Measurements from ENCODE around the gene C7orf25. TPM values are rescaled to one million over a fixed set of nuclear protein-coding genes. Genes with fewer than 3 reads are reported as not detected.

Gene C7orf25
- 11.3 TPM for total RNA-seq

DNA sequence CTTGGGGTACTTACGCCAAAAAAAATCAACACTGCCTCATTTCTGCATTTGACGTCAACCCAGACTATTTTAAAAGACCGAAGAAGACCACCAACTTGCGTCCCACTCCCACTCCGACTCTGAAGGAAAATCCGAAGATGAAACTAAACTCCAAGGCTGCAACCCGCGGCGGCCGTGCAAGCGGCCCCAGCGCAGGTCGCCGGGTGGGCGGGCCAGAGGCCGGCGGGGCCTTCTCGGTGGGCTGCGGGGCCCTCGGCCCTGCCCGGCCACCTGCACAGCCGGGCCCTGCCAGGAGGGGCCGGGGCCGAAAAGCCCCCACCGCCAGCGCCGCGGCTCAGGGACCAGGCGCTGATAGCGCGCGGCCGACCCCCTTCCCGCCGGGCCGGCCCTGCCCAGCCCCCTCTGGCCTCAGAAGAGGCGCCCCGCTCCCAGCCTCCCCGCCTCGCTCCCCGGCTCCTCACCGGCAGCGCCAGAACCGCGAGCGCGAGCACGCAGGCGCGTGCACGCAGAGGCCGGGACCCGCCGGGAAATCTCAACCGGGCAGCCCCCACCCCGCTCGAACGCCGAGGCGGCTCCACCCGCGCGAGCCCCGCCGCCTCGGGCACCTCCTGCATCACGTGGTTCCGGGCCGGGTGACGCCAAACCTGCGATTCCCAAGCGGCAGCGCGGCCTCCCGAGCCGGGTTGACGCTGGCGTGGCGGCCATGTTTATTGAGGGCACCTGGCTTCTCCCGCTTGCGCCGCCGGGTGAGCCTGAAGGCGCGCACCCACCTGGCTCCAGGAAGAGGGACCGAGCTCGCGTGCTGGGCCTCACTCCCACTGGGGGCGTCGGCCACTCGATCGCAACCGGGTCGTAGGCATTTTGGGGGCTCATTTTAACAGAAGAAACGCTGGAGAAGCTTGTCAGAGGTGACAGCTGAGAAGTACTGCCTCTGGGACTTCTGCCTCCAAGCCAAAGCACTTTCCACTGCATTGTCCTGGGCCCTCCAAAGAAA is at the start of gene C7orf25:
TSS of gene C7orf25 (minus strand) at position 617 of the 994 bp plus-strand sequence. CDS start 1,170 bp downstream, outside the sequence.

DNA sequence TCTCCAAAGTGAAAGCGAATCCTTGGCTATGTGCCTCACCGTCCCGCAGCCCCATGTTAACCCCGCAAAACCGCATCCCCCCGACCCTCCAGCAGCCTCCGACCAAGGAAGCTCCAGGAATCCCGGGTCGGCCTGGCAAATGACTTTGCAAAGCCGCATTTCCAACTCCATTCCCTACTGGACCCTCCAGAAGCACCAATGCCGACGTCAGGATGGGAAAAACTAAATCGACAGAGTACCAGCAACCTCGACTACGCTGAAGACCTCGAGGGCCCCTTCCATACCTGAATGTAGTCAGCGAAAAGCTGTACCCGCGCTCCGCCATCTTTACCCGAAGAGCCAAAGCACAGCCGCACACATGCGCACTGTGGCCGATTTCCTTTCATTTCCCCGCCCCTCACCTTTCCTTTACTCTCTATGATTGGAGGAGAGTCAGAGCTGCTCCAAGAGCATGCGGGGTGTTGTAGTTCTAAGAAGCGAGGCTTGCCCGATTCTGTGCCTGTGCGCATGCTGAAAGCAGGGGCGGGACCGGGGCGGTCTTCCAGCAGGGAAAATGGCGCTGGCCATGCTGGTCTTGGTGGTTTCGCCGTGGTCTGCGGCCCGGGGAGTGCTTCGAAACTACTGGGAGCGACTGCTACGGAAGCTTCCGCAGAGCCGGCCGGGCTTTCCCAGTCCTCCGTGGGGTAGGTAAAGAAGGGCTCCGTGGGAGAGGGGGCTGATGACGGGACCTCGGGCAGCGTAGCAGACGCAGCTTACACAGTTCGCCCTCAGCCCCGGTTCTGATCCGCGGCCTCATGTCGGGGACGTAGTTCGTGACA is 20.2 kb upstream of the C7orf25 start, which contains the start of the genes MRPL32 and PSMA2:
TSS of gene MRPL32 (plus strand) at position 543 of the 818 bp plus-strand sequence. CDS start at position 554, 11 bp downstream.
TSS of gene PSMA2 (minus strand) at position 341 of the 818 bp plus-strand sequence. CDS start at position 325, 16 bp downstream.

Other genes starting within 250 kb of the C7orf25 start
- gene PSMA2, start 20.1 kb upstream of the C7orf25 start, total RNA-seq, result 46.1 TPM
- gene MRPL32, start 20.3 kb upstream of the C7orf25 start, total RNA-seq, result 51.7 TPM
- gene HECW1, start 200.6 kb upstream of the C7orf25 start, total RNA-seq, result 48.0 TPM